ENCODE data around the gene TIMM9.

DNA sequence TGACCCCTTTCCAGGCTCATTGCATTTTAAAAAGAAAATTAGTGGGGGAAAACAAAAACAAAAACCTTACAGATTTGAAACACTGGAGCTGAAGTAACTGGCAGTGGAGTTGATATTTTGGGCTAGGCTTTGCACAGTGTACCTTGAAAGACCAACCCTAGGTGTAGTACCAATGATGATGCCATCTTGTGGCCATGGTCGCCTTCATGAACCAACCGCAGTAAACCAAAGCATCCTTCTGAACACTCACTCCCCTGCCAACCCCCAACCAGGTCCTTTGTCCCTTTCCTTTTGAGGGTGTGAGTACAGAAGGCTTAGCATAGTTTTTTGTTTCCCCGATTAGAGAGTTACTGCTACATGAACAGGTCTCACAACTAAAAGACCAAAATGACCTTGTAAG, 25.7 kb downstream of the TIMM9 start:
- peak; percentile 43 for TF ChIP-seq CTCF (conservative IDR thresholded peaks at IDR 0.05; ENCODE audit: low read length)
- TF ChIP-seq EZH2phosphoT487 (IDR thresholded peaks at IDR 0.05; ENCODE audit: borderline replicate concordance): no peak

All from Loucy (cell line).